Endodermal cell (in vitro differentiated cells): Measurements from ENCODE around the gene SPACA7. TPM values are rescaled to one million over a fixed set of nuclear protein-coding genes. Genes with fewer than 3 reads are reported as not detected.
A peak's percentile ranks its signal among the peaks of the same experiment; 100 is the strongest.
"Not testable (repeated sequence)": the region's sequence is repeated elsewhere in the genome, so short reads cannot be mapped to it uniquely, and the experiment has no call there.

ENCODE experiments used
- DNase-seq: peaks from one replicate; pipeline ENCODE4 v3.0.0-alpha.2; 2017
- H3K27ac ChIP-seq: 2 replicates; pipeline ENCODE4 v1.5.1; 2013; ENCODE audit warnings: mild to moderate bottlenecking, low read depth, low read length, moderate library complexity
- H3K27me3 ChIP-seq: 2 replicates; pipeline ENCODE4 v1.6.1; 2013; ENCODE audit warnings: mild to moderate bottlenecking, low read length, moderate library complexity; ENCODE audit not compliant: insufficient read depth, control insufficient read depth, poor library complexity, severe bottlenecking
- H3K36me3 ChIP-seq: 2 replicates; pipeline ENCODE4 v1.7.0; 2013; ENCODE audit warnings: mild to moderate bottlenecking, low read length, moderate library complexity; ENCODE audit not compliant: control insufficient read depth, insufficient read depth
- H3K4me1 ChIP-seq: one replicate; pipeline ENCODE4 v1.7.0; 2013; ENCODE audit warnings: low read length; ENCODE audit not compliant: control insufficient read depth, insufficient read depth
- H3K4me3 ChIP-seq: 2 replicates; pipeline ENCODE4 v1.5.1; 2013; ENCODE audit warnings: mild to moderate bottlenecking, low read length, moderate library complexity
- H3K9ac ChIP-seq: 2 replicates; pipeline ENCODE4 v1.6.1; 2013; ENCODE audit warnings: mild to moderate bottlenecking, low read length, moderate library complexity; ENCODE audit not compliant: poor library complexity, severe bottlenecking; ENCODE audit errors: extremely low read depth
- H3K9me3 ChIP-seq: 2 replicates; pipeline ENCODE4 v1.6.1; 2013; ENCODE audit warnings: mild to moderate bottlenecking, low read length, moderate library complexity; ENCODE audit not compliant: control insufficient read depth
- H3K27ac Mint-ChIP-seq: 2 replicates; pipeline ENCODE4 v1.8.0; 2020; ENCODE audit warnings: mixed read lengths
- H3K27me3 Mint-ChIP-seq: 2 replicates; pipeline ENCODE4 v1.8.0; 2021; ENCODE audit warnings: mild to moderate bottlenecking, mixed read lengths; ENCODE audit not compliant: insufficient read depth
- H3K36me3 Mint-ChIP-seq: 2 replicates; pipeline ENCODE4 v1.8.0; 2020; ENCODE audit warnings: low read depth, mixed read lengths
- H3K4me1 Mint-ChIP-seq: 2 replicates; pipeline ENCODE4 v1.8.0; 2020; ENCODE audit warnings: mixed read lengths
- H3K4me3 Mint-ChIP-seq: 2 replicates; pipeline ENCODE4 v1.8.0; 2020; ENCODE audit warnings: mild to moderate bottlenecking, moderate library complexity, mixed read lengths
- H3K9me3 Mint-ChIP-seq: 2 replicates; pipeline ENCODE4 v1.8.0; 2020; ENCODE audit warnings: mild to moderate bottlenecking, mixed read lengths
- CTCF ChIP-seq: fragments of 200-600 bp; sonication (generic); conservative IDR thresholded peaks from 2 replicates; pipeline ENCODE4 v1.5.0; 2021; ENCODE audit warnings: antibody characterized with exemption, mild to moderate bottlenecking
- WGBS, 2 experiments: methylation state at CpG; one replicate each; pipeline versions ENCODE4 v1.1.5 to v1.1.7; 2013; ENCODE audit warnings: missing lambda C conversion rate in 2 of 2, mixed read lengths in 1 of 2; ENCODE audit not compliant: insufficient coverage in 1 of 2, insufficient read length in 1 of 2; 5-methylcytosine and 5-hydroxymethylcytosine counted together
- total RNA-seq, 2 donors: library from RNA; stranded (reverse); fragmentation: NEBNext Ultra II Directional in 1 of 2; extraction: Animal tissue kit (Norgen Biotek cat#: 25700) in 1 of 2; gene quantifications; 2 replicates in 1 of 2; 3 replicates in 1 of 2; pipeline ENCODE4 v1.2.1, GENCODE V29; 2021

Gene SPACA7
- total RNA-seq, 2 donors from 2014 or later: not detected

DNA sequence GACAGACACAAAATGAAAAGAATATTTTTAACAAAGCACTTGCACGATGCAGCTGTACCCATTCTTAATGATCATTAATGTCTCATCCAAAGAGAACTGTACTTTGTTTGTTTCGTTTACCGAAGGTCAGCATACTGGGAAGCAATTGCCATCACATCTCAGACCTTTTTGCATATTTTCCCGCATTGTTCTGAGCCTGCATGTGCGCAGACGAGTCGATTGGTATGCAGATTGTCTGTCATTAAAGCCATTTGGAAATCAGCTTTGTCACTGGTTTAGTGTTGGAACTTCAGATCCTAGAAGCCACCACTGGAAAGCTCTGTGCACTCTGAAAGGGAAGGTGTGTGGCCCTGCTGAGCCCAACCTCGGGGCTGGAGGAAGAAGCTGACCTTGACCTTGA is 15.6 kb downstream of the SPACA7 start:
- Mint-ChIP-seq H3K27me3 (no peaks in the 10 kb centered on the region), H3K36me3 (no peaks in the 10 kb centered on the region), H3K4me3 (no peak overlapping the region), H3K9me3 (peaks cover 17% of the 10 kb centered on the region), H3K27ac (no peak overlapping the region), H3K4me1 (no peaks in the 10 kb centered on the region)
- Histone ChIP-seq H3K27me3 (no peaks in the 10 kb centered on the region), H3K4me1 (no peaks in the 10 kb centered on the region), H3K9ac (no peak overlapping the region), H3K27ac (no peak overlapping the region), H3K9me3 (peaks cover 1% of the 10 kb centered on the region), H3K36me3 (no peaks in the 10 kb centered on the region), H3K4me3 (no peak overlapping the region)
- TF ChIP-seq CTCF: no peak
- no peak for DNase-seq
- 78 to 87% methylated on average over 8 of the region's 8 CpGs for WGBS, 2 experiments

- TF ChIP-seq CTCF: peak; percentile 64
- H3K9me3 Mint-ChIP-seq: peaks cover 10% of the 10 kb centered on the region
- H3K4me1 ChIP-seq: no peaks in the 10 kb centered on the region
- H3K27ac ChIP-seq: no peak overlapping the region
- H3K27me3 Mint-ChIP-seq: no peaks in the 10 kb centered on the region
- no peaks in the 10 kb centered on the region for H3K4me1 Mint-ChIP-seq
- no peaks in the 10 kb centered on the region for H3K9me3 ChIP-seq
- H3K36me3 Mint-ChIP-seq: no peaks in the 10 kb centered on the region
- WGBS, 2 experiments: 84 to 100% methylated on average over 1 to 4 of the region's 4 CpGs
- no peak overlapping the region for H3K4me3 Mint-ChIP-seq
- no peak for DNase-seq
- no peak overlapping the region for H3K9ac ChIP-seq
- H3K27ac Mint-ChIP-seq: no peak overlapping the region
- H3K27me3 ChIP-seq: no peaks in the 10 kb centered on the region
- H3K36me3 ChIP-seq: no peaks in the 10 kb centered on the region
- H3K4me3 ChIP-seq: no peak overlapping the region
Observed at GRCh38 chr13:112392719-112393118, 16.6 kb downstream of the SPACA7 start.

GRCh38 chr13:112395022-112395421 is 18.9 kb downstream of the SPACA7 start:
- H3K27ac Mint-ChIP-seq, H3K4me1 Mint-ChIP-seq, H3K9me3 Mint-ChIP-seq, H3K27me3 ChIP-seq, H3K27ac ChIP-seq, H3K4me3 Mint-ChIP-seq, H3K9ac ChIP-seq, H3K36me3 Mint-ChIP-seq, H3K4me3 ChIP-seq, DNase-seq, H3K27me3 Mint-ChIP-seq, H3K9me3 ChIP-seq, H3K36me3 ChIP-seq, H3K4me1 ChIP-seq: not testable (repeated sequence)
- 65 to 84% methylated on average over 10 to 16 of the region's 16 CpGs for WGBS, 2 experiments

- not testable (repeated sequence) for H3K4me3 Mint-ChIP-seq, H3K9me3 Mint-ChIP-seq, H3K36me3 ChIP-seq, H3K4me3 ChIP-seq, H3K27me3 ChIP-seq, H3K9ac ChIP-seq, H3K27ac ChIP-seq, H3K9me3 ChIP-seq, H3K36me3 Mint-ChIP-seq, H3K4me1 Mint-ChIP-seq, H3K27me3 Mint-ChIP-seq, H3K4me1 ChIP-seq, DNase-seq, H3K27ac Mint-ChIP-seq
- WGBS, 2 experiments: 88% methylated on average over 13 of the region's 13 CpGs; no CpG with 5 or more reads in 1 of the 2 experiments
Observed at GRCh38 chr13:112395941-112396340, 19.8 kb downstream of the SPACA7 start.
